Rectal smooth muscle tissue (tissue), 1 donor: ENCODE measurements around the gene ACAP3.

Experiments
- H3K27ac ChIP-seq: one replicate; pipeline ENCODE4 v1.7.0; 2013; ENCODE audit warnings: low read depth, low read length, inconsistent platforms
- H3K27me3 ChIP-seq: one replicate; pipeline ENCODE4 v1.7.0; 2013; ENCODE audit warnings: low read length; ENCODE audit not compliant: control insufficient read depth, insufficient read depth
- H3K36me3 ChIP-seq: one replicate; pipeline ENCODE4 v1.7.0; 2013; ENCODE audit warnings: low read length; ENCODE audit not compliant: control insufficient read depth, insufficient read depth
- H3K4me1 ChIP-seq: one replicate; pipeline ENCODE4 v1.7.0; 2013; ENCODE audit warnings: low read length; ENCODE audit not compliant: control insufficient read depth, insufficient read depth
- H3K4me3 ChIP-seq: one replicate; pipeline ENCODE4 v1.7.0; 2013; ENCODE audit warnings: low read length
- H3K9ac ChIP-seq: one replicate; pipeline ENCODE4 v1.7.0; 2013; ENCODE audit warnings: low read length

The ACAP3 gene

DNA sequence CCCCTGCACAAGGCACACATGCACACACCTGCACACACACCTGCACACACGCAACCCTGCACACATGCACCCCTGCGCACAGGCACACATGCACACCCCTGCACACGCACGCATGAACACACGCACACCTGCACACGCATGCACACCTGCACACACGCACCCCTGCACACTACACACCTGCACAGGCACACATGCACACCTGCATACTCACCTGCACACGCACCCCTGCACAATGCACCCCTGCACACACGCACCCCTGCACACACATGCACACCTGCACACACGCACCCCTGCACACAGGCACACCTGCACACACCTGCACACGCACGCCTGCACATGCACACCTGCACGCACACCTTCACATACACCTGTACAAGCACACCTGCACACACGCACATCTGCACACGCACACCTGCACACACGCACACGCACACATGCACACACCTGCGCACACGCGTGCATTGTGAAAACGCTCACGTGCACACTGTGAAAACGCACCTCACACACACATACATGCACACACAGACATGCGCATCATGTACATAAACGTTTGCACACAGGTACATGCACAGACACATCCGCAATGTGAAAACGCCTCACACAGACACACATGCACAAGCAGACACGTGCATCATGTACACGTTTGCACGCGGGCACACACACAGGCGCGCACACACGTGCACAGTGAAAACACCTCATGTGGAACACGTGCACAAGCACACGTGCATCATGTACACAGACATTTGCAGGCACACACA lies 33.2 kb upstream of the ACAP3 start:
- no peak overlapping the region for H3K4me3 ChIP-seq
- H3K27me3 ChIP-seq = no peaks in the 10 kb centered on the region
- peaks cover 20% of the 10 kb centered on the region for H3K36me3 ChIP-seq
- peaks cover 4% of the 10 kb centered on the region for H3K4me1 ChIP-seq
- H3K27ac ChIP-seq = no peak overlapping the region
- H3K9ac ChIP-seq = no peak overlapping the region

DNA sequence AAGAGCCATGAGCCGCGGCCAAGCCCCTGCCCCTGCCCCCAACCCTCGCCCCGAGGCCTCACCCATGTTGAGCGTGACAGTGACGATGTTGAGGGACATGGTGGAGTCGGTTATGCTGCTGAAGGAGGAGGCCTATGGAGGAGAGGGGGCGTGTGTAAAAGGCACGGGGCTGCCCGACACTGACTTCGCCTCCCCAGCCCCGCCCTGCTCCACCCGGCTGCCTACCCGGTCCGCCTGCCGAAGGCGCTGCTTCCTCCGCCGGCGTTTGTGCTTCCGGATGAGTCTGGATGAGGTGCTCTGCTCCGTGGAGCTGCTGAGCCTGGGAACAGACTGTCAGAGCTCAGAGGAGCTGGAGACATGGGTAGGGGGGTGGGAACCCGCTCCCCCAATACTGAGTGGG lies 32.5 kb upstream of the ACAP3 start:
- no peak overlapping the region for H3K27ac ChIP-seq
- no peaks in the 10 kb centered on the region for H3K27me3 ChIP-seq
- peaks cover 20% of the 10 kb centered on the region for H3K36me3 ChIP-seq
- no peak overlapping the region for H3K9ac ChIP-seq
- H3K4me3 ChIP-seq = no peak overlapping the region
- no peaks in the 10 kb centered on the region for H3K4me1 ChIP-seq

DNA sequence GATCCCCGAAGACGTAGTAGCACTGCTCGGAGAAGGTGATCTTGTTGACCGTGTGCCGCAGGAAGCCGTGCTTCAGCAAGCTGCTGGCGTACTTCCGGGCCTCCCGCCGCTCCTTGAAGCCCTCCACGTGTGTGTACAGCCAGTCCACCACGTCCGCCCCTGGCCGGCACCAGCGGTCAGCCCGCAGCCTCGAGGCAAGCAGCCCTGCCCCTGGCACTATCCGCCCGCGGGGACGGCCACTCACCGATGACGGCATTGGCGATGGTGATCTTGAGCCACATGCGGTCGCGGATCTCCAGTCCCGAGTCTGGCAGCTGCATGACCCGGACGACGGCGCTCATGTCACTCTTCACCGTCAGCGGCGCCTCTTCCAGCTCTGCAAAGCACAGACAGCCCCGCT lies 30.5 kb upstream of the ACAP3 start:
- H3K27me3 ChIP-seq = no peaks in the 10 kb centered on the region
- no peak overlapping the region for H3K9ac ChIP-seq
- H3K36me3 ChIP-seq = peaks cover 20% of the 10 kb centered on the region
- no peaks in the 10 kb centered on the region for H3K4me1 ChIP-seq
- H3K27ac ChIP-seq = no peak overlapping the region
- no peak overlapping the region for H3K4me3 ChIP-seq

DNA sequence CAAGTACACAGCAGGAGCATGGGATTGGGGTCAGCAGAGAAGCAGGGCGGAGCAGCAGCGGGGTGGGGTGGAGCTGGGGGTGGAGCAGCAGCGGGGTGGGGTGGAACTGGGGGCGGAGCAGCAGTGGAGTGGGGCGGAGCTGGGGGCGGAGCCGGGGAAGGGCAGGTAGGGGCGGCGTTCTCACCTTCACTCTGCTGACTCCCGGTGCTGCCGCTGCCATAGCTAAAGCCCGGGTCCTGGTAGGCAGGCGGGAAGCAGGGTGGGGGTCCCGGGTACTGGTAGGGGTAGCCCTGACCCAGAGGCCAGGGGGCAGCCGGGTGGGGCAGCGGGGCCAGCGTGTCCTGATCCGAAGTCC lies 30.0 kb upstream of the ACAP3 start:
- Histone ChIP-seq H3K4me1 (no peaks in the 10 kb centered on the region), H3K4me3 (no peak overlapping the region), H3K36me3 (peaks cover 20% of the 10 kb centered on the region), H3K27me3 (no peaks in the 10 kb centered on the region), H3K9ac (no peak overlapping the region), H3K27ac (no peak overlapping the region)

DNA sequence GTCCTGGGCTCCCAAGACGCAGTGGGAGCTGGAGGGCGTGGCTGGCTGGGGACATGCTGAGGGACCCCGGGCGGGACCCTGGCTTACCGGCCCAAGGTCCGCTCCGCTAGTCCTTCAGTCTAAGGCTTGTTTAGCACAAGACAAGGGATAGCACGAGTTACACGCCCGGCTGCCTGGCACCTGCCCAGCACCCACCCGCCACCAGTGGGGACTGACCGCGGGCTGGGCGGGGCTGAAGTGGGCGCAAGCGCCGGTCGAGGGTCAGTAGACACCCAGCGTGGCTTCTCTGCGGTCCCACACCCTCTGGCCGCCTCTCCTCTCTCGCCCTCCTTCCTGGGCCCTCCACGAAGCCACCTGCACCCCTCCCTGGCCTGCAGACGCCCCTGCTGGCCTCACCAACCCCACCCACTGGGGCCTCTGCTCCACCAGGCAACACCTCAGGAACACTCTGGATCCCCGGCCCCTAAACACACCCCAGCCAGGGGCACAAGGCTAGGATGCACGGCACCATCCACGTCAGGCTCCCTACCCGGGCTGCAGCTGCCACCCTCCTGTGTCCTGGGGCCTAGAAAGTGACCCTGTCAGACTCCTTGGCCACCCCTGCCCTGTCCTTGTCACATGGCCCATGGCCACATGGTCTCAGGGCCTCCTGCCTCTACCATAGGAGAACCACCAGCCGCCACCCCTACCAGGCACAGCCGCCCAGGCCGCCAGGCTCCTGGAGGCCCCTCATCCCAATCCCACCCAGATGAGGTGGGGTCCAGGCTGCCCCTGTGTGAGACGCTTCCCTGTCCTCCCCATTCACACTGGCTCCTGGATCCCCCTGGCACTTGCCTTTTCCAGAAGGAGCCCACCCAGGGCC lies 29.4 kb upstream of the ACAP3 start:
- no peak overlapping the region for H3K27ac ChIP-seq
- H3K27me3 ChIP-seq = no peaks in the 10 kb centered on the region
- H3K4me3 ChIP-seq = no peak overlapping the region
- no peaks in the 10 kb centered on the region for H3K4me1 ChIP-seq
- peaks cover 20% of the 10 kb centered on the region for H3K36me3 ChIP-seq
- H3K9ac ChIP-seq = no peak overlapping the region

DNA sequence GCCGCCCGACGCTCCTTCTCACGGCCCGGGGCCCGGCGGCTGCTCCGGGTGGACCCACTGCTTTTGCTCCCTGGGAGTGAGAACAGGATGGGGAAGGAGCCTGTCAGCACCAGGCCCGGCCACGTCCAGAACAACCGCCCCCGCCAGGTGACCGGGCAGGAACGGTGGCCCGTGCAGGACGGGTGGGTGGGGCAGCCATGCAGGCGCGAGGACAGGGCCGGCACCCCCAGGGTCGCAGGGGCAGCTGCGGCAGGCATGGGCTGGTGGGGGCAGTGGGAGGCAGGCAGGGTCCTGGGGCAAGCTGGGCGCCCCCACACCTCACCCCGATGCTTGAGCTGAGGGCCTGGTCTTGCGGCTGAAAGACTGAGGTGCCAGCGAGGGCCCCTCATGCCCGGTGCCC lies 28.7 kb upstream of the ACAP3 start:
- Histone ChIP-seq H3K4me3 (no peak overlapping the region), H3K4me1 (no peaks in the 10 kb centered on the region), H3K9ac (no peak overlapping the region), H3K27ac (no peak overlapping the region), H3K27me3 (no peaks in the 10 kb centered on the region), H3K36me3 (peaks cover 17% of the 10 kb centered on the region)

DNA sequence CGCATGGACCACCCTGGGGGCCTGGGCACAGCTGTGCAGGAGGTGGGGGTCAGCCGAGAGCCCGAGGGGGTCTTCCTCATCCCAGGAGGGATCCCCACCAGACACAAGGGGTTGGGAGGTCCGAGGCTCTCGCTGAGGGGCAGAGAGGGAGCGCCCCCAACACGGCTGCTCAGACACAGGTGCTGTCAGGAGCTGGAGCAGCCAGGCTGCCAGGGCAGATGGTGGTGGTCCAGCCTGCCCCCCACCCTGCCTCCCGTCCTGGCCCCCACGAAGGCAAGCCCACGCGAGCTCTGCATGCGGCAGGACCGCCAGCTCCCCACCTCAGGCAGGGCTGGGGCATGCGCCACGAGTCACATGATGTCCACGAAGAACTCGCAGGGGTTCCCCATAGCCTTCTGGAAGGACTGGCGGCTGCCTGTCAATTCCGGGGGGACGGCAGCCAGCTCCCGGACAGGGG lies 28.1 kb upstream of the ACAP3 start:
- H3K27ac ChIP-seq = no peak overlapping the region
- H3K9ac ChIP-seq = no peak overlapping the region
- H3K4me1 ChIP-seq = no peaks in the 10 kb centered on the region
- no peak overlapping the region for H3K4me3 ChIP-seq
- peaks cover 11% of the 10 kb centered on the region for H3K36me3 ChIP-seq
- H3K27me3 ChIP-seq = no peaks in the 10 kb centered on the region

DNA sequence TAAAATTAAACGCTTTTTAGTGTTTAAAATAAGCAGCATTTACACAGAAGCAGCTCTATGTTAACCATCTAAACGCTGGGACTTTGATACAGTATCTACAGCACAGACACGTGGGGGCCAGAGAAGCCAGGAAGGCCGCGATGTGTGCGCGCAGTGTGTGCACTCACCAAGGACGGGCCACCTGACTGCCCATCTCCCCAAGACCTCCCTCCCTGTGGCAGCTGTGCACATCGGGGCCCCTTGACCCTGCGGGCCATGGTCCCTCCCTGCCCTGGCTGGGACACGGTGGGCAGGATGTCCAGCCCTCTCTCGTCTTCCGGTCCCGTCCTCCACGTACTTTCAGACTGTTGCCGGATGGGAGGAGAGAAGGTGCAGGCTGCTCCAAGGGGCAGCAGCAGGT lies 27.6 kb upstream of the ACAP3 start:
- H3K4me1 ChIP-seq = no peaks in the 10 kb centered on the region
- H3K36me3 ChIP-seq = peaks cover 7% of the 10 kb centered on the region
- no peak overlapping the region for H3K4me3 ChIP-seq
- no peaks in the 10 kb centered on the region for H3K27me3 ChIP-seq
- no peak overlapping the region for H3K27ac ChIP-seq
- H3K9ac ChIP-seq = no peak overlapping the region

DNA sequence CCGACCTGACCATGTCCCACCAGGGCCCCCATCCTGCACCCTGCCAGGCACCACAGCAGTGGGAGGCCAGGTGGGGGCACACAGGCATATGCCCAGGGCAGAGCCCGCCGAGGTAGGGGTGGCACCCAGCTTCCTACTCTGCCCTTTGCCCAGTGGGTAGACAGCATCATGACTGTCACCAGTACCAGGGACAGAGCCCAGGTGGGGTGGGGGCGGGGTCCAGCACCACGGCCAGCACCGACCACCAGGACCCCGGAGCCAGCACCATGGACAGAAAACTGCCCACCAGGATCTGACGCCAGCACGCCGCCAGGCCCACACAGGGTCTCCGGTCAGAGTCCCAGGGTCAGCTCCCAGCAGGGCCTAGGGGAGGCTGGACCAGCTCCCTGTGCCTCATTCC lies 27.1 kb upstream of the ACAP3 start:
- no peaks in the 10 kb centered on the region for H3K4me1 ChIP-seq
- H3K36me3 ChIP-seq = peaks cover 7% of the 10 kb centered on the region
- no peaks in the 10 kb centered on the region for H3K27me3 ChIP-seq
- no peak overlapping the region for H3K4me3 ChIP-seq
- no peak overlapping the region for H3K27ac ChIP-seq
- no peak overlapping the region for H3K9ac ChIP-seq

DNA sequence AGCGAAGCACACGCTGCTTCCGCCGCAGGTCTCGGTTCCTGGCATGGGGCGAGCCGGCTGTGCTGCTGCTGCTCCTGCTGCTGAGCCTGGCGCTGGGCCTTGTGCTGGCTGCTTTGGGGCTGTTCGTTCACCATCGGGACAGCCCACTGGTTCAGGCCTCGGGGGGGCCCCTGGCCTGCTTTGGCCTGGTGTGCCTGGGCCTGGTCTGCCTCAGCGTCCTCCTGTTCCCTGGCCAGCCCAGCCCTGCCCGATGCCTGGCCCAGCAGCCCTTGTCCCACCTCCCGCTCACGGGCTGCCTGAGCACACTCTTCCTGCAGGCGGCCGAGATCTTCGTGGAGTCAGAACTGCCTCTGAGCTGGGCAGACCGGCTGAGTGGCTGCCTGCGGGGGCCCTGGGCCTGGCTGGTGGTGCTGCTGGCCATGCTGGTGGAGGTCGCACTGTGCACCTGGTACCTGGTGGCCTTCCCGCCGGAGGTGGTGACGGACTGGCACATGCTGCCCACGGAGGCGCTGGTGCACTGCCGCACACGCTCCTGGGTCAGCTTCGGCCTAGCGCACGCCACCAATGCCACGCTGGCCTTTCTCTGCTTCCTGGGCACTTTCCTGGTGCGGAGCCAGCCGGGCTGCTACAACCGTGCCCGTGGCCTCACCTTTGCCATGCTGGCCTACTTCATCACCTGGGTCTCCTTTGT lies 26.0 kb upstream of the ACAP3 start:
- Histone ChIP-seq H3K27ac (no peak overlapping the region), H3K36me3 (peaks cover 4% of the 10 kb centered on the region), H3K9ac (no peak overlapping the region), H3K27me3 (no peaks in the 10 kb centered on the region), H3K4me1 (no peaks in the 10 kb centered on the region), H3K4me3 (no peak overlapping the region)

DNA sequence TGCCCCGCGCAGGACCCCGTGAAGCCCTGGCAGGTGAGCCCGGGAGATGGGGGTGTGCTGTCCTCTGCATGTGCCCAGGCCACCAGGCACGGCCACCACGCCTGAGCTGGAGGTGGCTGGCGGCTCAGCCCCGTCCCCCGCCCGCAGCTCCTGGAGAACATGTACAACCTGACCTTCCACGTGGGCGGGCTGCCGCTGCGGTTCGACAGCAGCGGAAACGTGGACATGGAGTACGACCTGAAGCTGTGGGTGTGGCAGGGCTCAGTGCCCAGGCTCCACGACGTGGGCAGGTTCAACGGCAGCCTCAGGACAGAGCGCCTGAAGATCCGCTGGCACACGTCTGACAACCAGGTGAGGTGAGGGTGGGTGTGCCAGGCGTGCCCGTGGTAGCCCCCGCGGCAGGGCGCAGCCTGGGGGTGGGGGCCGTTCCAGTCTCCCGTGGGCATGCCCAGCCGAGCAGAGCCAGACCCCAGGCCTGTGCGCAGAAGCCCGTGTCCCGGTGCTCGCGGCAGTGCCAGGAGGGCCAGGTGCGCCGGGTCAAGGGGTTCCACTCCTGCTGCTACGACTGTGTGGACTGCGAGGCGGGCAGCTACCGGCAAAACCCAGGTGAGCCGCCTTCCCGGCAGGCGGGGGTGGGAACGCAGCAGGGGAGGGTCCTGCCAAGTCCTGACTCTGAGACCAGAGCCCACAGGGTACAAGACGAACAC lies 25.2 kb upstream of the ACAP3 start:
- no peak overlapping the region for H3K27ac ChIP-seq
- no peaks in the 10 kb centered on the region for H3K36me3 ChIP-seq
- H3K27me3 ChIP-seq = no peaks in the 10 kb centered on the region
- no peak overlapping the region for H3K9ac ChIP-seq
- H3K4me3 ChIP-seq = no peak overlapping the region
- no peaks in the 10 kb centered on the region for H3K4me1 ChIP-seq
